Panc1 (cell line): ENCODE results near the gene MIA2.

Experiments
- POLR2AphosphoS5 ChIP-seq: IDR thresholded peaks from 2 replicates; pipeline ENCODE4 v1.6.1; 2012; ENCODE audit warnings: mild to moderate bottlenecking, low read depth, low read length, moderate library complexity
- TF ChIP-seq, protein P1 (sequence below): fragments of 450-650 bp; IDR thresholded peaks from 2 replicates; pipeline ENCODE4 v1.5.1; 2017; ENCODE audit warnings: mild to moderate bottlenecking

DNA sequence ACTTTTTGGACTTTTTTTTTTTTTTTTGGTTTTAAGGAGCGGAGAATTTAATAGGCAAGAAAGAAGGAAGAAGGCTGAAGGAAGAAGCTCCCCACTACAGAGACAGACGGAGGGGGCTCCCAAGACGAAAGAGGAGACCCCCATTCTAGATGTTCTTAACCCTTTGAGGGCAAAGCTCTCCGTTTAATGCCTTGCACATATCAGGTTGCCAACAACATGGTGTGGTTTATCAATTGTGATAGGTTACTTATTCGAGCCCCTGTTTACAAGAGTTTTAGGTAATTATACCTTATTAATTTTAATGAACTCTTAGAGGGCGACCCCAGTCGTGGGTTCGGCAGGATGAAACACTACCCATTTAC, 199.7 kb downstream of the MIA2 start:
- TF ChIP-seq, protein P1, sequence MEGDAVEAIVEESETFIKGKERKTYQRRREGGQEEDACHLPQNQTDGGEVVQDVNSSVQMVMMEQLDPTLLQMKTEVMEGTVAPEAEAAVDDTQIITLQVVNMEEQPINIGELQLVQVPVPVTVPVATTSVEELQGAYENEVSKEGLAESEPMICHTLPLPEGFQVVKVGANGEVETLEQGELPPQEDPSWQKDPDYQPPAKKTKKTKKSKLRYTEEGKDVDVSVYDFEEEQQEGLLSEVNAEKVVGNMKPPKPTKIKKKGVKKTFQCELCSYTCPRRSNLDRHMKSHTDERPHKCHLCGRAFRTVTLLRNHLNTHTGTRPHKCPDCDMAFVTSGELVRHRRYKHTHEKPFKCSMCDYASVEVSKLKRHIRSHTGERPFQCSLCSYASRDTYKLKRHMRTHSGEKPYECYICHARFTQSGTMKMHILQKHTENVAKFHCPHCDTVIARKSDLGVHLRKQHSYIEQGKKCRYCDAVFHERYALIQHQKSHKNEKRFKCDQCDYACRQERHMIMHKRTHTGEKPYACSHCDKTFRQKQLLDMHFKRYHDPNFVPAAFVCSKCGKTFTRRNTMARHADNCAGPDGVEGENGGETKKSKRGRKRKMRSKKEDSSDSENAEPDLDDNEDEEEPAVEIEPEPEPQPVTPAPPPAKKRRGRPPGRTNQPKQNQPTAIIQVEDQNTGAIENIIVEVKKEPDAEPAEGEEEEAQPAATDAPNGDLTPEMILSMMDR, result no peak
- no peak for TF ChIP-seq POLR2AphosphoS5
